ENCODE measurements around the gene NFATC4.

NFATC4 gene

GRCh38 chr14:24365600-24366412 is 2.2 kb upstream of the NFATC4 start (continued):
- TF ChIP-seq ZSCAN4 (tag by site-specific recombination; IDR thresholded peaks at IDR 0.05) (no peak), ZNF600 (tag by site-specific recombination; IDR thresholded peaks at IDR 0.05) (peak; percentile 92), ZNF2 (tag by site-specific recombination; IDR thresholded peaks at IDR 0.05) (peak; percentile 40; the same call in 1 of the 2 replicates), EGR2 (tag by site-specific recombination; IDR thresholded peaks at IDR 0.05; ENCODE audit: low read depth) (no peak), ZNF561 (tag by site-specific recombination; IDR thresholded peaks at IDR 0.05; ENCODE audit: borderline replicate concordance) (no peak), ZBTB17 (tag by site-specific recombination; IDR thresholded peaks at IDR 0.05) (peak; percentile 69), ZNF324 (tag by site-specific recombination; IDR thresholded peaks at IDR 0.05) (0 out of 2 replicates have a peak, but pooled peaks have one; percentile 59), PRDM4 (tag by site-specific recombination; IDR thresholded peaks at IDR 0.05) (0 out of 2 replicates have a peak, but pooled peaks have one; percentile 42), ZNF76 (tag by site-specific recombination; IDR thresholded peaks at IDR 0.05; ENCODE audit: borderline replicate concordance, low read depth) (0 out of 2 replicates have a peak, but pooled peaks have one; percentile 32), ZNF560 (tag by site-specific recombination; IDR thresholded peaks at IDR 0.05; ENCODE audit: borderline replicate concordance) (no peak), MEIS1 (CRISPR knock-in tag; IDR thresholded peaks at IDR 0.05; ENCODE audit: borderline replicate concordance) (no peak), BCL11B (tag by site-specific recombination; IDR thresholded peaks at IDR 0.05; ENCODE audit: low read depth) (no peak), ZSCAN18 (tag by site-specific recombination; IDR thresholded peaks at IDR 0.05) (no peak), ZNF211 (tag by site-specific recombination; IDR thresholded peaks at IDR 0.05; ENCODE audit: low read depth) (no peak), ZXDB (tag by site-specific recombination; IDR thresholded peaks at IDR 0.05) (0 out of 2 replicates have a peak, but pooled peaks have one; percentile 29), ZNF692 (tag by site-specific recombination; IDR thresholded peaks at IDR 0.05) (peak; percentile 81), CTCF (tag by site-specific recombination; IDR thresholded peaks at IDR 0.05) (peak; percentile 97), ZBTB7A (tag by site-specific recombination; IDR thresholded peaks at IDR 0.05; ENCODE audit: low read depth) (no peak), ZFP69B (tag by site-specific recombination; IDR thresholded peaks at IDR 0.05) (peak; percentile 33; the same call in 1 of the 2 replicates), ZNF792 (tag by site-specific recombination; IDR thresholded peaks at IDR 0.05) (no peak), SCRT1 (tag by site-specific recombination; IDR thresholded peaks at IDR 0.05; ENCODE audit: borderline replicate concordance) (no peak), ZNF571 (tag by site-specific recombination; IDR thresholded peaks at IDR 0.05) (no peak), KLF8 (tag by site-specific recombination; IDR thresholded peaks at IDR 0.05) (peak; percentile 66), HOXD13 (CRISPR knock-in tag; IDR thresholded peaks at IDR 0.05; ENCODE audit: borderline replicate concordance) (no peak), ZNF266 (tag by site-specific recombination; IDR thresholded peaks at IDR 0.05; ENCODE audit: low read depth) (no peak), ZNF621 (tag by site-specific recombination; IDR thresholded peaks at IDR 0.05) (no peak), ZNF623 (tag by site-specific recombination; IDR thresholded peaks at IDR 0.05) (no peak), GLI2 (tag by site-specific recombination; IDR thresholded peaks at IDR 0.05; ENCODE audit: borderline replicate concordance, low read depth) (no peak), ZBTB8A (tag by site-specific recombination; IDR thresholded peaks at IDR 0.05) (peak; percentile 72), ZBTB48 (tag by site-specific recombination; IDR thresholded peaks at IDR 0.05) (no peak), ZFP41 (tag by site-specific recombination; IDR thresholded peaks at IDR 0.05; ENCODE audit: borderline replicate concordance) (no peak)

Data from HEK293 (cell line).